ENCODE measurements around the gene MAP2.

- TF ChIP-seq, protein P1, sequence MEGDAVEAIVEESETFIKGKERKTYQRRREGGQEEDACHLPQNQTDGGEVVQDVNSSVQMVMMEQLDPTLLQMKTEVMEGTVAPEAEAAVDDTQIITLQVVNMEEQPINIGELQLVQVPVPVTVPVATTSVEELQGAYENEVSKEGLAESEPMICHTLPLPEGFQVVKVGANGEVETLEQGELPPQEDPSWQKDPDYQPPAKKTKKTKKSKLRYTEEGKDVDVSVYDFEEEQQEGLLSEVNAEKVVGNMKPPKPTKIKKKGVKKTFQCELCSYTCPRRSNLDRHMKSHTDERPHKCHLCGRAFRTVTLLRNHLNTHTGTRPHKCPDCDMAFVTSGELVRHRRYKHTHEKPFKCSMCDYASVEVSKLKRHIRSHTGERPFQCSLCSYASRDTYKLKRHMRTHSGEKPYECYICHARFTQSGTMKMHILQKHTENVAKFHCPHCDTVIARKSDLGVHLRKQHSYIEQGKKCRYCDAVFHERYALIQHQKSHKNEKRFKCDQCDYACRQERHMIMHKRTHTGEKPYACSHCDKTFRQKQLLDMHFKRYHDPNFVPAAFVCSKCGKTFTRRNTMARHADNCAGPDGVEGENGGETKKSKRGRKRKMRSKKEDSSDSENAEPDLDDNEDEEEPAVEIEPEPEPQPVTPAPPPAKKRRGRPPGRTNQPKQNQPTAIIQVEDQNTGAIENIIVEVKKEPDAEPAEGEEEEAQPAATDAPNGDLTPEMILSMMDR (IDR thresholded peaks at IDR 0.05) = no peak
- TF ChIP-seq POLR2A (IDR thresholded peaks at IDR 0.05) = no peak
These were observed 262.1 kb downstream of the MAP2 start for GRCh38 chr2:209685963-209686362.
